HG03045 (cell line): ENCODE data around the gene SH3GLB2.

Experiments
- ATAC-seq: cut with Tn5 transposase; IDR thresholded peaks from one replicate; pipeline ENCODE4 v1.9.1; 2021; ENCODE audit warnings: mild to moderate bottlenecking, moderate library complexity; ENCODE audit not compliant: unreplicated experiment

Gene SH3GLB2

DNA sequence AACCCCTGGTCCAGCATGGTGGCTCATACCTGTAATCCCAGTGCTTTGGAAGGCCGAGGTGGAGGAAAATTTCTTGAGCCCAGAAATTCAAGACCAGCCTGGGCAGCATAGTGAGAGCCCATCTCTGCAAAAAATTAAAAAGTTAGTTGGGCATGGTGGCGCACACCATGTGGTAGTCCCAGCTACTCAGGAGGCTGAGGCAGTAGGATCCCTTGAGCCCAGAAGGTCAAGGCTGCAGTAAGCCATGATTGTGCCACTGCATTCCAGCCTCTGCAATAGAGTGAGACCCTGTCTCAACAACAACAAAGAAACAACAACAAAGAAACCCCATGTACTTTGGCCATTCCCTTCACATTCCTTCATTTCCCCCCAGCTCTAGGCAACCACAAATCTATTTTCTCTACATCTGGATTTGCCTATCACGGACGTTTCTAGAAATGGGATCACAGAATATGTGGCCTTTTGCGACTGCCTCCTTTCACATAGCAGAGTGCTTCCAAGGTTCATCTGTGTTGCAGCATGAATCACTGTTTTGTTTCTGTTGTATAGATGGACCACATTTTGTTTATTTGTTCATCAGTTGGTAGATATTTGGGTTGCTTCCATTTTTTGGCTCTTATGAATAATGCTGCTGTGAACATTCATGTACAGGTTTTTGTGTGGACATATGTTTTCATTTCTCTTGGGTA lies 26.2 kb upstream of the SH3GLB2 start:
- no peak for ATAC-seq

DNA sequence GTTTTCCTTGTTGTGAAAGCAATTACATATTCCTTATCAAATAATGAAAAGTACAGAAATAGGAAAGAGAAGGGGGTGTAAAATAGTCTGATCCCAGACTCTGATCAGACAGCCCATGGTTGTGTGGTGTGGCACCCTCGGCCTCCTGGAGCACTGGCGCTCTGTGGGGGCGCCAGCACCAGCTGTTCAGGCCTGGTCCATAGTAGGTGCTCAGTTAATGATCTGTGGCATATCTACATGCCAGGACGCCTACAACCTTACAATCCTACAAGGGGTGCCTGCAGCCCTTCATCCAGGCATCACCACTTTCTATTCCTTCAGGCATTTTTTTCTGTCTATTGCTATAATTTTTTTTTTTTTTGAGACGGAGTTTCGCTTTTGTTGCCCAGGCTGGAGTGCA lies 24.9 kb upstream of the SH3GLB2 start:
- ATAC-seq: no peak

DNA sequence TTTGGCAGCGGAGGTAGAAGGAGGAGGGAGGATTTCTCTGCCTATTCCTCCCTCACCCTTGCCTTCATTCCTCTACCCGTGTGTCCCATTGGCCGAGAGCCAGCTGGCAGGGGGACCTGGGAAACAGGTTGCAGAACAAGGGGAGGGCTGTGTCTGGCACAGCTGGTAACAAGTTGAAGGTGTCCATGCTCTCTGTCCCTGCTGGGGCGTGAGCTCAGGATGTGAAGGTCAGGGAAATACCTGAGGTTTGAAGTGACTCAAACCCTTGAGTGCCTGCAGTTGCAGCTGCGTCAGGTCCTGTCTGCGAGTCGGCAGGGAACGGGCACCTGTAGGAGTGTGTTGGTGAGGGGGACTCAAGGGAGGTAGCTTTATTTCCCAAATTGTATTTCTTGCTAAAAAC lies 24.5 kb upstream of the SH3GLB2 start:
- ATAC-seq: no peak

DNA sequence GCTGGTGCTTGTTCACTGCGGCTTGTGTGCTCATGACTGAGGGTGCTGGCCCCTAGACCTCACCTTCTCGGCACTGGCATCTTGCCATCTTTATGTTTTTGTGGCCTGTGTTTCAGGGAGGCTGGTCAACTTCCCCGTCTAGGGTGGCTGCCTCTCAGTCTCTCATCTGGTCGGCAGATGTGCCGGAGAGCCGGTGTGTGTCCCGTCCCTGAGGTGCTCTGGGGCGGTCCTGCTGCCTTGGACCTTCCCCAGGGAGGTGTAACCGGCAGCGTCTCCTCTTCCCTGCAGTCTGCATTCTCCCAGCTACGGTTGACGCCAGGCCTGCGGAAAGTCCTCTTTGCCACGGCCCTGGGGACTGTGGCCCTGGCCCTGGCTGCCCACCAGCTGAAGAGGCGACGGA lies 13.9 kb upstream of the SH3GLB2 start:
- ATAC-seq: no peak

DNA sequence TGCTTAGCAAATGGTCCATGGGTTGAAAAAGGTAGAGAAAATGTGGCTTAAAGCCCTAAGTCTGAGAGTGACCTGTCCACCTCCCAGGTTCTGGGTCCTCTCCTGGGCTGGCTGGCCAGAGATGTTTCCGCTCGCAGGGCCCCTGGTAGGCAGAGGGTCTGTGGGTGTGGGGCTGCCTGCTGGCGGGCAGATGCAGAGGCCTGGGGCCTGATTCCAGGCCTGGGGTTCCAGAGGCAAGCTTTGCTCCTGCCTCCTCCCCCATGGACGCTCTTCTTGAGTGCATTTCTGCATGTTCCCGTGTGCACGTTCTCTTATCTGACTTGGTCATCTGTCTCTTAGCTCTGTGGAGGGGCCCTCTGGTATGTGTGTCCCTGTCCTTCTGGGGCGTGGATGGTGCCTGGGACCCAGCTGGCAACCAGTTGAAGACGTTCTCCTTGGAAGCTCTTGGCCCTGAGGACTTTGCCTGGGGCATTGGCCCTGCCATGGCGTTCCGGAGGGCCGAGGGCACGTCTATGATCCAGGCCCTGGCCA lies 12.0 kb upstream of the SH3GLB2 start:
- ATAC-seq: no peak

GRCh38 chr9:129038109-129038852 lies 10.2 kb upstream of the SH3GLB2 start:
- ATAC-seq: no peak

- no peak for ATAC-seq
These were observed 9.6 kb upstream of the SH3GLB2 start for GRCh38 chr9:129037767-129038098.

DNA sequence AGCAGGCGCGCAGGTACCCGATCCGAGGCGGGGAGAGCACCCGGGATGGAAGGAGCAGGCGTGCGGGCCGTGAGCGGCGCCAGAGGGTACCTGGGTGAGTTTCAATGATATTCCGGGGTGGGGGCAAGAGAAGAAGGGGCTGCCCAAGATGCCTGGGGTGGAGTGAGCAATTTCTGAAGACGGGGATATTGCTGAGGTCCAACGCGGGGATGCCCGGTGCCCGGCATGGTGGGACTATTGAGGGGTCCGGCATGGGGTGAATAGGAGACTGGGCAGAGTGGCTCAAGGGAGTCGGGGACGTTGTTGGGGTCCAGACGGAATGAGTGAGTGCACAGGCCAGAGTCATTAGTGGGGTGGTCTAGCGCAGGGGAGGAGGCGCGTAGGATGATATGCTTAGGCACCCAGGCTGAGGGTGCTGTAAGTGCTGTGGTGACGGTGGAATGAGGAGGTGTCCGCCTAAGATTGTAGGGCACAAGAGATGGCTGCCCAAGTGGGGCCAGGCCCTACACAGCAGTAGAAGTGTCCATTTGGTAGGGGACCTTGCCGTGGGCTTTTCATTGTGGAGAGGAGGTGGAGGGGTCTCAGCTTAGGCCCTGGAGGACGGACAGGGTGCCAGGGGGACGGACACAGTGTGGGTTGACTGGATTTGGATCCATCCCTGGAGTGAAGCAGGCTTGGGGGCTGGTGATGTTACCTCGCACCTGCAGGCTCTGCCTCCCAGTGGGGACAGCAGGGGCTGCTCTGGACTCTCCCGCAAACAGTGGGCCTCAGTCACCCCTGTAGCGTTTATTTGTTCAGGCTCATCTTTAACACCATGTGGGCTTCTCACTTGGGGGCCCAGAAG lies 9.0 kb upstream of the SH3GLB2 start:
- no peak for ATAC-seq

DNA sequence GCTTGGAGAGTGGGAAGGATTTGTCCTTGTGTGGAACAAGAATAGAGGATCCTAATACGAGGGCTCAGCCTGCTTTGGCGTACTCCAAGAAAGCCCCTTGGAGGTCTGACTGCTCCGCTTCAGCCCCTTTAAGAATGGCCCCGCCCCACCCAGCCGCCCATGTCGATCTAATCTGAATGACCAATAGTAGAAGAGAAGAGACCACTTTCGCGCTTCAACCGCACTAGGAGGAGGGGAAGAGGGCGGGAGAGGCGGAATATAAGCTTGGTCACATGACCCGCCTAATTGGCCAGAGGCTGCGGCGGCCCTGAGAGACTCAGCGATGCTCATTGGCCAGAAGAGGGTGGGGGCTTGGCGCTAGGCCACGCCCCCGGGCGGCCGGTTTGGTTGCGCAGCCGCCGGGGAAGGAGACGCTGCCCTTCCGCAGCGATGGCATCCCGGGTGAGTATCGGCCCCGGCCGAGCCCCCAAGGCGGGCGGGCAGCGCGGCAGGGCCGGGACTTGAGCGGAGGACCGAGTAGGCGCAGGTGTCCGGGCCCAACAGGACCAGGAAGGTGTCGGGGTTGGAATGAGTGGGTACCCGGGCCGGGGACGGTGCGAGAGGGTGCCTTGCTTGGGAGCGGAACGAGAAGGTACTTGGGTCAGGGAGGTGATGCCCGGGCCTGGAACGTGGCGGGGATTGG lies 8.3 kb upstream of the SH3GLB2 start, which contains the start of gene MIGA2:
MIGA2 (plus strand) TSS at position 386 of the 682 bp plus-strand sequence. CDS start 3,969 bp downstream, outside the sequence.
- peak; percentile 96 for ATAC-seq

- peak; percentile 6 for ATAC-seq
These were observed 7.7 kb upstream of the SH3GLB2 start for GRCh38 chr9:129035838-129036237.

GRCh38 chr9:129033216-129033615 lies 5.1 kb upstream of the SH3GLB2 start:
- ATAC-seq: no peak

GRCh38 chr9:129032541-129033159 lies 4.5 kb upstream of the SH3GLB2 start:
- no peak for ATAC-seq

DNA sequence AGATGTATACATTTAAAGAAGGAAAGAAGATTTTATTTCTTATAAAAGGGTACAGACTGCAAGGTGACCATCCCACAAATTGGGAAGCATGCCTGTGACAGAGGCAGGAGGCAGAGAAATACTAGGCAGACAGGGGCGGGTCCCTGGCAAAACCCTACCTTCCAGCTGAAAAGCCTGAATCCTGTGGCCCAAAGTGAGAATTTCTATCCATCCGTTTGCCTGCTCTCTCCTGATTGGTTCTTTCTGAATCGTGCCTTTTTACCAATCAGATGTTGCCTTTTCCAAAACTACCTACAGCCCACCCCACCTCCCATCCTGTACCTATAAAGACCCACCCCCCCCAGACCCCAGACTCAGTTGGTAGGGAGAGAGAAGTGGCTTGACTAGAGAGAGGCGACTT lies 3.4 kb upstream of the SH3GLB2 start:
- ATAC-seq: no peak

- ATAC-seq: no peak
These were observed 2.1 kb upstream of the SH3GLB2 start for GRCh38 chr9:129030191-129030590.

- ATAC-seq: peak; percentile 39
These were observed 393 bp downstream of the SH3GLB2 start for GRCh38 chr9:129027685-129028191.

DNA sequence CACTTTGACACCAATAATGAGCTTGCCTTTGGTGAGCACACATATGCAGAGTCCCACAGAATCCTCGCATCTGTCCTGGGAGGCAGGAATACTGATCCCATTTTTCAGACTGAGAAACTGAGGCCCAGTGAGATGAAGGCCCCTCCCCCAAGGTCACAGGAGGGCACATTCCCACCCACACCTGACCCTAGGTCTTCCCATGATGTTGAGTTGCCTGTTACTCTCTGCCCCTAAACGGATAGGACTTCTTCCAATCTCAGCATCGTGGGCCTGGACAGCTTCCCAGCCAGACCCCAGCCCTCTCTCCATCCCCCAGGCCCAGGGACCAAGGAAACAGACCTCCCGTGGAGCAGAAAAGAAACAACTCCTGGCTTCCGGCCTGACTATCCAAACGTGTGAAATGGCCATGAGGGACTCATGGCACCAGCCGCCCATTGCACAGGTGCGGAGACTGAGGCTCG lies 877 bp downstream of the SH3GLB2 start:
- ATAC-seq: no peak

DNA sequence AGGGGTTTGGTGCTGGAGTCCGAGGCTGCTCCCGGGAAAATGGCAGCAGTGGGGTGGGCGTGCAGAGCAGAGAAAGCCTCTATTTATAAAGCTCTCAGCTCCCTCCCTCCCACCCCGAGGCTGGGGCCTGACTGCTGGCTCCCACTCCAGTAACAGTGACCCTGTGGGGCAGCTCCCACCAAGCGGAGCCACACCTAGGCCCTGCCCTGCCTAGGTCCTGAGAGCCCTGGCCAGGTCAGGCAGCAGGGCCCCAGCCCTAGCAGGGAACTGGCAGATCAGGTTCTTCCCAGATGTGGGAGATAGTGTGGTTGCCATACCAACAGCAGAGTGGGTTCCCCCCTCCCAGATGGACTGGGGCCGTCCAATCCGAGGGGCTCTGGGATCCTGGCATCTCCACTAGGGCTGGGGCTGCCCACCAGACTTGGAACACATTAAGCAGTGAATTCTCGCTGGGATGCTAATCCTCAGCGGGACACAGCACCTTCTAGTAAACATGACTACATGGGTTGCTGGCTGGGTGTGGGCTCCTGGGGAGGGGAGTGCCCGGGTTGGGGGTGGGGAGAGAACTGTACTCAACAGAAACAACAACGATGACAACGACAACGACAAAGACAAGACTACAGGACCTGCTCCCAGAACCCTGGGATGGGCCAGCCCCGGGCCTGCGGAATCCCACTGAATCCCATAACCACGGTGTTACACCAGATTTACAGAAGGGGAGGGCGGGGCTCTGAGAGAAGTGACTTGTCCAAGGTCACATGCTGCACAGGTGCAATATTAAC lies 1.5 kb downstream of the SH3GLB2 start:
- no peak for ATAC-seq

GRCh38 chr9:129023908-129024233 lies 4.3 kb downstream of the SH3GLB2 start:
- ATAC-seq: no peak
